NCI-H1436 (cell line): Measurements from ENCODE around the gene MTA1.

Source experiments
- DNase-seq: peaks from one replicate; lab custom pipeline; 2025; lab: John Stamatoyannopoulos, UW

Gene MTA1

DNA sequence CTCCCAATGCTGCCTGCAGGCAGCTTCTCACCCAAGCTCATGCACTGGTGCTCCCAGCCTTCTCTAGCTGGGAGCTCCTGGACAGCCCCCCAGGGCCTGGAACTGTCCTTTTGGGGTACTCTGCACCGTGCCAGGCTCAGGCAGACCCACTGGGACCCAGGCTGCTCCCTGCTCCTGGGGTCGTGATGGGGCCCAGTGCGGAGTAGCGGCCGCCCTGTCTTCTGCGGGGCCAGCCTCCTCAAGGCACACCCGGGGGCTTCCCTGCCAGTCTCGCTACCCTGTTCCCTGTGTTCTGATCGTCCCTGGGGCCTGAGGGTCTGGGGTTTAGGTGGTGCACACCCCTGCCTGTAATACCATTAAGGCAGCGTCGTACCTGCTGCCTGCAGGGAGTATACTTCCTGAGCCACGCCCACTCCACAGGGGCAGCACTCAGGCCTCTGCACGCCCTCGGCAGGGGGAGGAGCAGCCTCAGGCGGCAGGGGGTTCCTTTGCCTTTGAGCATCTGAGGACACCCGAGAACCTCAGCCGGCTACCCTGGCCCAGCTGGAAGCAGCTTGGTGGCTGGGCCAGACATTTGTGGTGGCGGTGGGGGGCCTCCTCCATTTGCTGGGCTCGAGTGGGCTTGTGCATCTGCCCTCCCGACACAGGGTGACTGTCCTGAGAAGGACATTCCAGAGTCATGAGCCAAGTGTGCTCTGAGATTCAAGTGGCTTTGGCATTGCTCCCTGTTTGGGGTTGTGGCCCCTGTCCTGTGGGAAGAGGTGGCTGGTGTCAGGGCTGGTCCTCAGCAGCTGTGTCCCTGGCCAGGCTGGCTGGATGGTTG, 45.8 kb downstream of the MTA1 start:
- DNase-seq = no peak

DNA sequence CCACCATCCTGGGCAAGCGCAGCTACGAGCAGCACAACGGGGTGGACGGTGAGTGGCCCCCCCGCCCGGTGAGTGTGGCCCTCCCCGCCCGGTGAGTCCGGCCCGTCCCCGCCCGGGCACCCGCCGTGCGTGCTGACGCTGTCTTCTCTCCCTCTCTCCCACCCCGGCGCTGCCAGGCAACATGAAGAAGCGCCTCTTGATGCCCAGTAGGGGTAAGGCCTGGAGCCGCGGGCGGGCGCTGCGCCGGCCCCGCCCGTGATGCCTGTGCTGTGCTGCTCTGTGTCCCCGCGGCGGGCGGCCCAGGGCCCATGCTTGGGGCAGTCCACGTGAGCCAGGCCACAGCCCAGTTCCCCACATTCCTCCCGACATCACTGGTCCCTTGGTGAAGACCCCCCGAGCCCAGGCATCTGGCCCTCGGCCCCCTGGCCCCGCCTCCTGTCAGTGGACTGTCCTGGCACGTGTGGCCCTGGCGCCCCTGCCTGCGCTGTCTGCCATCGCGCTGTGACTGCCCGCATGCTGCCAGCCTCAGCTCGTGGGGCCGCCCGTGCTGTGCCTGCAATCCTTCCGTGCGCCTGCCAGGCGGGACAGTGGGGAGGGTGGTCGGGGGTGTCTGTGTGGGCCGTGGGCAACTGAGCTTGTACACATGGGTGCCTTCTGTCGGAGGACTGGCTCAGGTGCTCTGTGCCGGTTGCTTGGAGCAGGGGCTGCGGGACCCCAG, 47.1 kb downstream of the MTA1 start:
- DNase-seq = no peak

DNA sequence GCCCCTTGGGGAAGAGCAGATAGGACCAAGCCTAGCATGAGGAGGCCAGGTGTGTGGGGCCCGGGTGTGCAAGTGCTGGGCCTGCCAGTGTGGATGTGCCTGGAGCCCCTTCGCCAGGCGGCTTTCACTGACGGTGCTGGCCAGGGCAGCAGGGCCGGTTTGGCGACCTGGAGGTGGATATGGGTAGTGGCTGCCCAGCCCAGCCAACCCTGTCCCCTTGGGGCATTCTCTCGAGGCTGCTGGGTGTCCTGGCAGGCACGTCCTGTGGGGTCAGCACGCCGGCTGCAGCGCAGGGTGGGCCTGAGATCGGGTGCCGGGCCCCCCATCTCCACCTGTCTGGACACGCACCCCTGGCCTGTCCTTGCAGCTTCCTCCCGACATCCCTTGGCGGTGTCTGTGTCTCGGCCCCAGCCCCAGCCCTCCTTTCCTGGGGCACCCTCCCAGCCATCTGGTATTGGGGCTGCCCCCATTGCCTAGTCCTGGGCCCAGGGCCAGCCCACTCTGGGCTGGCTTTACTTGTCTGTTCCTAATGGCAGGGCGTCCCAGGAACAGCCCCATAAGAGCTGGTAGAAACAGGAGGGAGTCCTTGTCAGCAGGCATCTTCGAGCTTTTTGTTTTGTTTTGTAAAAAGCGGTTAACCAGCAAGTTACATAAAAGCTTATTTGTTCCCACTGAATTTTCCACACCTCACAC, 47.8 kb downstream of the MTA1 start:
- DNase-seq = no peak

DNA sequence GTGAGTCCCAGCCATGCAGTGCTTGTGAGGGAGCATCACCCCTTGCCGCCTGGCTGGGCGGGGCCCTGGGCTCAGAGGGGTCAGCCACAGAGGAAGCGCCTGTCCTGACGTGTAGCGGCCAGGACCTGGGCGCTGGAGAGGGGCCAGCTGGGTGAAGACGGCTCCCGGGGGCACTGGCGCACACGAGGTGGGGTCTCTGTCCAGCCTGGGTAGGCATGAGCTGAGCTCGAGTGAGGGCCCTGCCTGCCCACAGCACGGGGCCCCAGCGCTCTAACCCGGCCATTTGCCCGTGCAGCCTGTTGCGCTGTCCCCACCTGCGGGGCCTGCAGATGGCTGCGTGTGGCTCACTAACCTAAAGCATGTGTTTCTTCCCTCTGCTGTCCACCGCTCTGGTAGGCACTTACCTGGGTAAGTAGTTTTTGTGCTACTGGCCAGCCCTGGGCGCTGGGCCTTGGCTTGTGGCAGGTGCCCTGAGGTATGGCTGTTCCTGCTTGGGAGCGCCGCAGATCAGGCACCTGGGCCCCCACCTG, 48.4 kb downstream of the MTA1 start:
- no peak for DNase-seq

DNA sequence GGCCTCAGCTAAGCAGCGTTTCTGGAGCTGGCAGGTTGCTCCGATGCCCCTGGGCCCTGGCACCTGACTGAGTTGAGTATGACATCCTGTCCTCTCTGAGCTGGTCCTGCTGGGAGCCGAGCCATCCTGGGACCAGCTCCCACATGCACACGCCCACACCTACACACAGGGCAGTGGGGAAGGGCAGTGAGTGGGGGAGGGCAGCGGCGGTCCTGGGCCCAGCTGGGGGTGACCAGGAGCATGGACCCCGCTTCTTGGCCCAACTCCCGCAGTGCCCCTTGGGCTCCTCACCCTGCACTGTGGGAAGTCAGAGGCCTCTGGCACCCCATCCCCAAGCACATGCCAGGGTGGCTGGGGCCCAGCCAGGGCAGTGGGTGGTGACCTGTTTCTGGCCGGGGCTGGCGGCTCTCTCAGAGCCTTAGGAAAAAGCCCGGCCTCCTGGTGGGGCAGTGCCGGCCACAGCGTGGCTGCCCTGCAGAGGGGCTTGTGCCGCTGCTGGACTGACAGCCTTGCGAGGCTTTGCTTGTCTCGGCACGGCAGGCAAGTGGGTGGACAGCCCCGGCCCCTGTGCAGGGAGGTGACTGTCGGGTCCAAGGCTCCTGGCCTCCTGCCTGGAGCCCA, 49.1 kb downstream of the MTA1 start:
- no peak for DNase-seq

DNA sequence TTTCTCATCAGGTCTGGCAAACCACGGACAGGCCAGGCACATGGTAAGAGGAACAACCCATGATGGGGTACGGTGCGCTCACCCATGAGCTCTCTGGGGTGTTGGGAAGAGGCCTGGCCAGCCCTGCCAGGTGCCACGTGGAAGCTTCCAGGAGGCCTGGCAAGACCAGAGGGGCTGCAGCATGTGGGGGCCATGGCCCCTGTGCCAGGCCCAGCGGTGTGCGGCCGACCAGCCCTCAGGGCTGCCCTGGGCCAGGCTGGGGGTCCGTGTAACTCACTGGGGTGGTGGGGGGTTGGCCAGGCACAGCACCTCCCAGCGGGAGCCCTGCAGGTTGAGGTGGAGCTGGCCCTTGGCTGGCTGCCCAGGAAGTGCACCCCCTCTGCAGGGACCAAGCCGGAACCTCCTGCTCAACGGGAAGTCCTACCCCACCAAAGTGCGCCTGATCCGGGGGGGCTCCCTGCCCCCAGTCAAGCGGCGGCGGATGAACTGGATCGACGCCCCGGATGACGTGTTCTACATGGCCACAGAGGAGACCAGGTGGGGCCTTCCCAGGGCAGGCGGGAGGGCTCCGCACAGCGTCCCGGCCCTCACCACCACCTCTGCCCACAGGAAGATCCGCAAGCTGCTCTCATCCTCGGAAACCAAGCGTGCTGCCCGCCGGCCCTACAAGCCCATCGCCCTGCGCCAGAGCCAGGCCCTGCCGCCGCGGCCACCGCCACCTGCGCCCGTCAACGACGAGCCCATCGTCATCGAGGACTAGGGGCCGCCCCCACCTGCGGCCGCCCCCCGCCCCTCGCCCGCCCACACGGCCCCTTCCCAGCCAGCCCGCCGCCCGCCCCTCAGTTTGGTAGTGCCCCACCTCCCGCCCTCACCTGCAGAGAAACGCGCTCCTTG, 50.1 kb downstream of the MTA1 start:
- DNase-seq = no peak

DNA sequence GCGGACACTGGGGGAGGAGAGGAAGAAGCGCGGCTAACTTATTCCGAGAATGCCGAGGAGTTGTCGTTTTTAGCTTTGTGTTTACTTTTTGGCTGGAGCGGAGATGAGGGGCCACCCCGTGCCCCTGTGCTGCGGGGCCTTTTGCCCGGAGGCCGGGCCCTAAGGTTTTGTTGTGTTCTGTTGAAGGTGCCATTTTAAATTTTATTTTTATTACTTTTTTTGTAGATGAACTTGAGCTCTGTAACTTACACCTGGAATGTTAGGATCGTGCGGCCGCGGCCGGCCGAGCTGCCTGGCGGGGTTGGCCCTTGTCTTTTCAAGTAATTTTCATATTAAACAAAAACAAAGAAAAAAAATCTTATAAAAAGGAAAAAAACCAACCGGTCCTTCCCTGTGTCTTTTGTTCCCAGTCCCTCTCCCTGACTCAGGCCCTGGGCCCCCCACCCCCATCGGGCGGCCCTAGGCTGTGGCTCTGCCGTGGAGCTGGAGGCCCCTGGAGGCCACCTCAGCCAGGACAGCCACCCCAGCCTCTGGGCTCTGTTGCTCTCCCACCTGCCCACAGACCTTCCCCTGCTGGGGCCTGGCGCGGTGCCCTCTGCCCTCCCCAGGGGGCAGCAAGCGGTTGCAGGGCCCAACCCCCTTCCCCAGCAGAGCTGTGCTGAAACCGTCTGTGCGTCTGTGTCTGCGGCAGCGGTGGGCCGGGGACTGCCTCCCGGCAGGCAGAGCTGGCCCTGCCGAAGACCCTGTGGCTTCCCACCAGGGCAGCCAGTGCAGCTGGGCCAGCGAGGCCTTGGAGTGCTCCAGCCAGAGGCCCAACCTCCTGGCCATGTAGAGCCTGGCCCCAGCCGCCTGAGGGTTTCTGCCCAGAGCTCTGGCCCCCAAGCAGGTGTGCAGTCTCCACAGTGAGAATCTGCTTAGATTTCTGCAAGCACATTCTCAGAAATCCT, 51.0 kb downstream of the MTA1 start:
- DNase-seq = peak; percentile 44

DNA sequence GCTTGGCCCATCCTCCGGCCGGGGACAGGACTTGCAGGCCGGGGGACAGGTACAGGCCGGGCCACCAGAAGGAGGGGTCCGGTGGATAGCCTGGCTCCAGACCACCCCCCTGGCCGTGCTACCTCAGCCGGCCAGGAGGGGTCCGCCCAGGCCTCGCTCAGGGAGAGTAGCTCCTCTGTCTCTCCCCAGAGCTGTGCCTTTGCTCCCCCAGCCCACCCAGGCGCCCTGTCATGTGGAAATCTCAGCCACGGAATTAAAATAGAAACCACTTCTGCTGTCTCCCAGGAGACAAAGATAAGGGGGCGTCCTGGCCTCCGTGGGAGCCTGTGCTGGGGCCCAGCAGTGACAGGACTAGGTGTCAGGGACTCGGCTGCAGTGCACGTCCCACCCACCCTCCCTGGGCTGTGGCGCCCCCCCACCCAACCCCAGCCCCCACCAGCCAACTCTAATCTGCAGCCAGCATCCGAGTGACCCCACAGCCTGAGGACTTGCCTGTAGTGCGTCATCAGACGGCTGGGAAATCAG, 51.7 kb downstream of the MTA1 start:
- no peak for DNase-seq

DNA sequence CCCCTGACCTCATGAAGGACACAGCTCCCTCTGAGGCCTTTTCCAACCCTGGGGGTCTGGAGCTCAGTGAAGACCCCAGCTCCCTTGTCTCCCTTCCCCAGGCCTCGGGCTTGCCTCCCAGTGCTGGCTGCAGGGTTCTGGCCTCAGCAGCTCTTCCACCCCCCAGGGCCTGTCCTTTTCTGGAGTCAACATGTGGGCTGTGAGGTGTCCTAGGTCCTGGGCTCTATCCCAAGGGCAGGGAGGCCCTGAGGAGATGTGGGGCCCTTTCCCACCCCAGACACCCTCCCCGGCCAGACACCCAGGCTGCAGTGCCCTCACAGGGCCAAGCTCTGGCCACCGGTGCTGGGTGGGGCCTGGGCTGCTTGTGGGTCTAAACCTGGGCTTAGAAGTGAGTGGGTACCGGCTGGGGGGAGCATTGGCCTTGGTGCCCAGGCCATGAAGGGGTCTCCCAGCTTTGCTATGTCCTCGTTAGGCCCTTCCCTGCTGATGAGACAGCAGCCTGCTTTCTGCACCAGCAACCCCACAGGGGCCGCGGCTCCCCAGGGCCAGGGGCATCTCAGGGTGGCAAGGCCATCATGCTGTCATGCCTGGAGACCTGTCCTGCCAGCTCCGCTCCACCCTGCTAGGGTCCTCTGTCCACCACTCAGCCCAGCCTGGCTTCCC, 52.3 kb downstream of the MTA1 start:
- no peak for DNase-seq

DNA sequence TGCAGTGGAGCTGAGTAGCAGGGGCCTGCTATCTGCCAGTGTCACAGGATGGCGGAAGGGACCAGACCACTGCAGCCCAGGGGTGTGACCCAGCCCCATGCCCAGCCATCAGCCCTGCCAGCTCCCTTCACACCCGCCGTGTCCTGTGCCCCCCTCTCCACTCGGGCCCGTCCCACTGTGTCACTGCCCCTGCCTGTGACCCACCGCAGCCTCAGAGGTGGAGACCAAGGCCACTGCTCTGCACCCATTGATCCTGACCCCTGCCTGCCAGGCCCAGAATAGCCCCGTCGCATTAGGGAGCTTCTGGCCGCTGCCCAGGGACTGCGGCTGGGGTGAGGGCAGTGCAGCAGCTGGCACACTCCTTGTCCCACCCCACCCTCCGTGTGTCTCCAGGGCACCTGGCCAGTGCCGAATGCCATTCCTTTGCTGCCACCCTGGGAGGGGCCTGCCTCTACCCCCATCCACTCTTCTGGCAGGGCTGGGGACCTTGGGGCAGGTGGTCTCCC, 52.9 kb downstream of the MTA1 start:
- no peak for DNase-seq

DNA sequence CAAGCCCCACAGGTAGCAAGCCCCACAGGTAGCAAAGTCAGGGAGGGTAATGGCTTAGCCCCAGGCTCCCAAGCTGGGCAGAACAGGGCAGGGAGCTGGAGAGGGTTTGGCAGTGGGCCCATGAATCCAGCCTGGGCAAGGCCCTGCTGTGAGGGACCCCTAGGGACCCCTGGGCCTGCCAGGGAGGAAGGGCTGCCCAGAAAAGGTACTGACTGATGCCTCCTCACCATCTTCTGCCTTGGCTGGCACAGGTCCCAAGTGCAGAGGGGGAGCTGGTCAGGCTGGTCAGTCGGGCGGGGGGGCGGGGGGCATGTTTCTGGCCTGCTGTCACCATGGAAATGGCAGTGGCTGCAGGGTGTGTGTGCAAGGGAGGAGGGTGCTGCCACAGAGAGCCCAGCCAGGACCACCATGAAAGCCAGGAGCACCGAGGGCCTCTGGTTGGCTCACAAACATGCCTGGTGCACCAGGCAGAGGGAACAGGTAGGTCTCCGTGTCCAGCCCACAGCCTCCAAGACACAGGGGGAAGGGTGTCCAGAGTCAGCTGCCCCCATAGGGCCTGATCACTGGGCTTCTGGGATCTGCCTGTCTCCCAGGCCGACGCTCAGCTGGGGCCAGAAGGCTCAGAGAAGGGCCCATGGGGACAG, 53.5 kb downstream of the MTA1 start:
- DNase-seq = peak; percentile 37

DNA sequence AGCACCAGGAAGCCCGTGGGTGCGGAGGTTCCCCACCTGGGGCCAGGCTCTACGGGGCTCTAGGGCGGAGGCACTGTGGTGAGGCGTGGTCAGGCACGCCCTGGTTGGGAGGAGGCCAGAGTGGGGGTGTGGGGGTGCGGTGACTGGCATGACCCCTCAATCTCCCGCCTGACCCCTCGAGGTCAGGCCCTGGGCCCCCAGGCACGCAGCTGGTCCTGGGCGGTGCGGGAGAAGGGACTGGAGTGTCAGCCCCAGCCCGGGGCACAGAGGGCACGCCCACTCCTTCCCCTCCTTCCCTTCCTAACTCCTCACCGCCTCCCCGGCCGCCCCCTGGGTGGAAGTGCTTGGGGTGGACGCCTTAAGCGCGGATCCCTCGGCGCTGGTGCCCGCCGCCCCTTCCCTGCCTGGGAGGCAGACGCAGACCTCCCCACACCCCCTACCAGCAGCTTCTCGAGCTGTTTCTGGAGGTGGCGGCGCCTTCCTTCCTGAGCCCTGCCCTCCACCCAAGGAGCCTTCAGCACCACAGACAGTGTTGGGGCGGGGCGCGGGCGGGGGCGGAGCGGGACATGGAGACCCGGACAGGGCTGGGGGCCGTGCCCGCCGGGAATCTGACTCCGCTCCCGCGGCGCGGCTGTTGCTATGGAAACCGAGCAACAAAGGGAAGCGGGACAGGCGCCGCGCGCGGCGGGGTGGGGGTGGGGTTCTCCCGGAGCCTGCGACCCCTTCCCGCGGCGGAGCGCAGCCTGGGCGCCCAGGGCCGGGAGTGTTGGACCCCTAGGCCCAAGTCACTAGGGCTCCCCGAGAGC, 54.3 kb downstream of the MTA1 start:
- peak; percentile 88 for DNase-seq

DNA sequence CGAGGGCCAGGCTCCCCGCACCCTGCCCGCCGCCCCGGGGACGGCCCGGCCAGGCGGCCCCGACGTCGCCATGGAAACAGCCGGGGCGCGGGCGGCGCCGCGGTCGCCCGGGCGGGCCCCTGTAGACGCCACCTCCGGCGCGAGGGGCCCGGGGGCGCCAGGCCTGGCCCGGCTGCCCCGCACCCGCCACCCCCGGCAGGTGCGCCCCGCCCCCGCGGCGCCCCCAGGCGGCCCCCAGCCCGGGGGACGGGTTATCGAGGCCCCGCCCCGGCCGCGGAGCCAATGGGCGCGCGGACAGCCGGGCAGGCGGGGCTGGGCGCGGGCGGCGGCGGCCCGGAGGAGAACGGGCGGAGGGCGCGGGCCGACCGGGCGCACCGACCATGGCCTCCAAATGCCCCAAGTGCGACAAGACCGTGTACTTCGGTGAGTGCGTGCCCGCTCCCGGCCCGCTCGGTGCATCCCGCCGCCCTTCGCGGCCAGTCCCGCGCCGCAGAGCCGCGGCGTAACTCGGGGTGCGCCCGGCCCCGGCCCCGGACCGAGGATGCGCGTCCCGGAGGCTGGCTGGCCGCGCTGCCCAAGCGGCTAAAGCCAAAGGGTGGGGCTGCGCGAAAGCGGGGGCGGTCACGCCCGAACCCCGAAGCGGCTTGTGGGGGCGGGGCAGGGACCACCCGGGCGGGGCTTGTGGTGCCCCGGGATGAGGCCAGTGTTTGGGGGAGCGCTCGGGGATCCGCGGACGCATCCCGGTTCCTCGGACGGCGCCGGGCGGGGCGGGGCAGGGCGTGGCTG, 55.0 kb downstream of the MTA1 start, which contains the start of gene CRIP2:
Gene CRIP2, plus strand, starts transcription at position 339 of the 786 bp plus-strand sequence. Its CDS starts 42 bp downstream, at position 381.
- DNase-seq = peak; percentile 70

DNA sequence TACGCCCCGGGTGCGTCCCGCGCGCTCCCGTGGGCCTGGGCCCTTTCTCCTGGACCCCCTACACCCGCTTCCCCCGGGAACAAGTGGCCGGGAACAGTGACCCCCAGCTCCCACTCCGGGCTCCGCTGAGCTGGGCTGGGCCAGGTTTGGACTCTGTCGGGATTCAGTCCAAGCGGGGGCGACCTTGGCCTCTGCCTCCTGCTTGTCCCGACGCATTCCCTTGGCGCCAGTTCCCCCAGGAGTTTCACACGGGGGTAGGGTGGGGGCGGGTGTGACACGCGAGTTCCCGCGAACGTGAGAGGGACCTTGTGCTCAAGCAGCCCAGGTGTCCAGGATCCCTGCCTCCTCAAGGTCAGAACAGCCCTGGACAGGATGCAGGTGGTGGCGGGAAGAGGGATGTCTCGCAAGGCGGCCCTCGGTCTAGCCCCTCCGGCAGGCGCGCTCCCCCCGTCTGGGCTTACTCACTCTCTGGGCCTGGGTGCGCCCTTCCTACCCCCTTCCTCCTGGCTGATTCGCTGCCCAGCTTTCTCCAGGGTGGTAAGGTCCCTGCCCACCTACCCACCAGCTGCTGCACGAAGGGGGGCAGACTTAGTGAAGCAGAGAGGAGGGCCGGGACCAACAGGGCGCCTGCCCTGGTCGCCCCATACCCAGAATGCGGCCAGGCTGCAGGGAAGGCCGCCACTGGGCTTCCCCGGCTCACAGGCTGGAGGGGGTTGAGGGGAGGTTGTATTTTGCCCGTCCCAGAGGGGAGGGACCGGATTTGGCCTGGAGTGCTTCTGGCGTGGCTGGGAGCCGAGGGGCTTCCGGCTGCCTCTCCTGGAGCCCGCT, 55.9 kb downstream of the MTA1 start:
- no peak for DNase-seq

DNA sequence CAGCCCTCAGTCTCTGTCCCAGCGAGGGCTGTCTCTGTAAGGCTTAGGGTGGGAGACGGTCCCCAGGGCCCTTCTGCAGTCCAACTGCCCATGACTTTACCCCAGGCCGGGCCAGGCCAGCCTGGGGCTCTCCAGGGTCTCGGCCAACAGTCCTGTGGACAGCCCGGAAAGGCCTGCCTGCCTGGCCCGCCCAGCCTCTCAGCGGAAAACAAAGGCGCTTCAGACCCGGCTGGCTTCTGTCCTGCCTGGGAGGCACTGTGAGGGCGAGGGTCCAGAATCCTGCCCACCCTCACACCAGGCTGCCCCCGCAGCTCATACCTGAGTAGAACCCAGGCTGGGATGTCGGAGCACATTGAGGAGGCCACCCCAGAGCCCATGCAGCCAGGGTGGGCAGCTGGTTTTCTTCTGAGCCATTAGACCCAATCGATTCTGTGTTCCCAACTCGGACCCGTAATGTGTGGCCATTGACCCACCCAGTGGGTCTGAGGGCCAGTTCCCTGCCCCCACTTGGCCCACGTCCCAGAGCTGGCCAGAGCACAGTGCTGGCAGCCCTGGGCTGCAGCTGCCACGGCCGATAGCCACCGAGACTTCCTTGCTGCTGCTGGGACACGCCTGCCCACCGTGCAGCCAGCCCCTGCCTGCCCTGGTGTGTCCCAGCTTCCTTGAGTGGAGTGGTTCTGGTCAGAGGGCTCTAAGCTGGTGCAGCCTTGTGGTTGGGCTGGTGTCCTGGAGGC, 56.6 kb downstream of the MTA1 start:
- no peak for DNase-seq
